ENCODE results near the gene SPPL2B.

Gene SPPL2B

DNA sequence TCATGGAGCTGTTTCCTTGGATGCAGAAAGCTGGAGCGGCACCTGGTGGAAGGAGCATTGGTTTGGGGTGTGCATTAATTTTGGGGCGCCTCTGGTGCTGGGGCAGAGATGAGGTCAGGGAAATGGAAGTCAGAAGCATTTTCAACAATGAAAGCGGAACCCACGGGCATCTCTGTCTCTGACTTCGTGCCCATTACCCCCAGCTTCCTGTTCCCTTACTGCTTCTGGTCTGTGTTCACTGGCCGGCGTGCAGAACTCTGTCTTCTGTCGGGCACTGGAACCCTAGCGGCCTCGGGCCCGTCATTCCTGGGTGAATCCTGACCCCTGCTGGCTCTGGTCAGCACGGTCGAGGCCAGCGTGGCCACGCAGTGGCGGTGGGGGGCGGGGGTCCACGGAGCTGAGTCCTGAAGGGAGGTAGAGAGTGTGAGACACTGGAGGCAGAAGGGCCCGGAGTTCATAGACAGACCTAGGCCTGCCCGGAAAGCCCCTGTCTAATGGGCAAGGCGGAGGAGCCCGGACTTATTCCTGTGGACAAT lies 12.6 kb upstream of the SPPL2B start:
- Histone ChIP-seq H3K9me3 (ENCODE audit: insufficient read depth, low read depth, low read length) (no peaks in the 10 kb centered on the region), H3K9me2 (replicated peaks; ENCODE audit: low read depth, low read length) (no peaks in the 10 kb centered on the region), H4K20me1 (ENCODE audit: insufficient read depth, low read length, poor library complexity, severe bottlenecking) (no peaks in the 10 kb centered on the region), H3K79me2 (ENCODE audit: insufficient read depth, low read length) (no peaks in the 10 kb centered on the region), H3F3A (ENCODE audit: low read depth) (no peaks in the 10 kb centered on the region), H3K4me1 (ENCODE audit: insufficient read depth, low read length, poor library complexity, severe bottlenecking) (peaks cover 4% of the 10 kb centered on the region), H3K4me3 (ENCODE audit: low read length, poor library complexity, severe bottlenecking) (no peak overlapping the region), H3K4me2 (ENCODE audit: low read depth, low read length, poor library complexity, severe bottlenecking) (no peak overlapping the region), H3K9ac (ENCODE audit: low read depth, low read length, poor library complexity, severe bottlenecking) (no peak overlapping the region), H3K27me3 (ENCODE audit: insufficient read depth, low read length, poor library complexity, severe bottlenecking) (no peaks in the 10 kb centered on the region), H2AFZ (ENCODE audit: low read length) (no peak overlapping the region), H3K36me3 (ENCODE audit: insufficient read depth, low read length) (no peaks in the 10 kb centered on the region)
- no peak for TF ChIP-seq EZH2phosphoT487 (IDR thresholded peaks at IDR 0.05; ENCODE audit: borderline replicate concordance)
- TF ChIP-seq, protein P1, sequence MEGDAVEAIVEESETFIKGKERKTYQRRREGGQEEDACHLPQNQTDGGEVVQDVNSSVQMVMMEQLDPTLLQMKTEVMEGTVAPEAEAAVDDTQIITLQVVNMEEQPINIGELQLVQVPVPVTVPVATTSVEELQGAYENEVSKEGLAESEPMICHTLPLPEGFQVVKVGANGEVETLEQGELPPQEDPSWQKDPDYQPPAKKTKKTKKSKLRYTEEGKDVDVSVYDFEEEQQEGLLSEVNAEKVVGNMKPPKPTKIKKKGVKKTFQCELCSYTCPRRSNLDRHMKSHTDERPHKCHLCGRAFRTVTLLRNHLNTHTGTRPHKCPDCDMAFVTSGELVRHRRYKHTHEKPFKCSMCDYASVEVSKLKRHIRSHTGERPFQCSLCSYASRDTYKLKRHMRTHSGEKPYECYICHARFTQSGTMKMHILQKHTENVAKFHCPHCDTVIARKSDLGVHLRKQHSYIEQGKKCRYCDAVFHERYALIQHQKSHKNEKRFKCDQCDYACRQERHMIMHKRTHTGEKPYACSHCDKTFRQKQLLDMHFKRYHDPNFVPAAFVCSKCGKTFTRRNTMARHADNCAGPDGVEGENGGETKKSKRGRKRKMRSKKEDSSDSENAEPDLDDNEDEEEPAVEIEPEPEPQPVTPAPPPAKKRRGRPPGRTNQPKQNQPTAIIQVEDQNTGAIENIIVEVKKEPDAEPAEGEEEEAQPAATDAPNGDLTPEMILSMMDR (conservative IDR thresholded peaks at IDR 0.05; ENCODE audit: low read length): peak; percentile 43

DNA sequence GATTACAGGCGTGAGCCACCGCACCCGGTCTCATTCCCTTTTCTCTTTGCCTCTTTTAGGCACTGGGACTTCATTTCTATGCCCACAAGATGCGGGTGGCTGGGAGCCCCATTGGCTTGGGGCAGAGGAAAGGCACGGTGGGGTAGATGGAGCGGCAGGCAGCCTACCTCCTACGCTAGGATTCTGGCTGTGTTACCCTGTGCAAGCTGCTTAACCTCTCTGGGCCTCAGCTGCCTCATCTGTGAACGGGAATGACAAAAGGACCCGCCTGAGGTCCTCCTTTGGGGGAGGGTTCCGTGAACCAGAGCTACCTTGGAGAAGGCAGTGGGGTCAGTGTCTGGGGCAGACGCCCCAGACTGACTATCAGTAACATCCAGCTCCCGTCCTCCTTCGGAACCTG lies 11.2 kb upstream of the SPPL2B start:
- TF ChIP-seq EZH2phosphoT487 (IDR thresholded peaks at IDR 0.05; ENCODE audit: borderline replicate concordance): no peak
- TF ChIP-seq, protein P1 (conservative IDR thresholded peaks at IDR 0.05; ENCODE audit: low read length): no peak
- Histone ChIP-seq H3K4me3 (ENCODE audit: low read length, poor library complexity, severe bottlenecking) (no peak overlapping the region), H3K27me3 (ENCODE audit: insufficient read depth, low read length, poor library complexity, severe bottlenecking) (no peaks in the 10 kb centered on the region)

DNA sequence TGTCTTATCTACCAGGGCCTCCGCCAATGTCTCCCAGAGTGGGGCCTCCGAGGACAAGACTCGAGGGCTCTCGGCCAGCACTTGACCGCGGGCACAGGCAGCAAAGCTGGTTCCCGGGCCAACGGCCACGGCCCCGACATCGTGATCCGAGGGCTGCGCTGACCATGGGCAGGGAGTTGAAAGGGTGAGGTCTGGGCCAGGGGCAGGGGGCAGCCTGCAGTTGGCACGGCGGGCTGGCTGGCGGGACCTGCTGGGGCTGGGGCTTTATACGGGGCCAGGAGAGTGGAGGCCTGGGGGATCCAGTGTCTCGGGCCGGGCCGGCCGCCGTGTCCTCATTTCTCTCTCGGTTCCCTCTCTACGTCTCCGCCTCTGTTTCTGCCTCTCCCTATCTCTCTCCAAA lies 10.7 kb upstream of the SPPL2B start:
- H3K4me3 ChIP-seq (ENCODE audit: low read length, poor library complexity, severe bottlenecking): no peak overlapping the region
- H3F3A ChIP-seq (ENCODE audit: low read depth): no peaks in the 10 kb centered on the region
- peaks cover 4% of the 10 kb centered on the region for H3K4me1 ChIP-seq (ENCODE audit: insufficient read depth, low read length, poor library complexity, severe bottlenecking)
- no peaks in the 10 kb centered on the region for H4K20me1 ChIP-seq (ENCODE audit: insufficient read depth, low read length, poor library complexity, severe bottlenecking)
- no peak overlapping the region for H3K4me2 ChIP-seq (ENCODE audit: low read depth, low read length, poor library complexity, severe bottlenecking)
- no peaks in the 10 kb centered on the region for H3K79me2 ChIP-seq (ENCODE audit: insufficient read depth, low read length)
- H3K36me3 ChIP-seq (ENCODE audit: insufficient read depth, low read length): no peaks in the 10 kb centered on the region
- H3K9me2 ChIP-seq (replicated peaks; ENCODE audit: low read depth, low read length): no peaks in the 10 kb centered on the region
- TF ChIP-seq, protein P1 (conservative IDR thresholded peaks at IDR 0.05; ENCODE audit: low read length): no peak
- no peak for TF ChIP-seq EZH2phosphoT487 (IDR thresholded peaks at IDR 0.05; ENCODE audit: borderline replicate concordance)
- no peaks in the 10 kb centered on the region for H3K27me3 ChIP-seq (ENCODE audit: insufficient read depth, low read length, poor library complexity, severe bottlenecking)
- H3K9ac ChIP-seq (ENCODE audit: low read depth, low read length, poor library complexity, severe bottlenecking): peak overlapping the region; percentile 48
- H3K9me3 ChIP-seq (ENCODE audit: insufficient read depth, low read depth, low read length): no peaks in the 10 kb centered on the region
- H2AFZ ChIP-seq (ENCODE audit: low read length): no peak overlapping the region

More for the DNA sequence above, 11.2 kb upstream of the SPPL2B start:
- Histone ChIP-seq H3K4me1 (ENCODE audit: insufficient read depth, low read length, poor library complexity, severe bottlenecking) (peaks cover 4% of the 10 kb centered on the region), H3K9me3 (ENCODE audit: insufficient read depth, low read depth, low read length) (no peaks in the 10 kb centered on the region), H3K9me2 (replicated peaks; ENCODE audit: low read depth, low read length) (no peaks in the 10 kb centered on the region), H3K4me2 (ENCODE audit: low read depth, low read length, poor library complexity, severe bottlenecking) (no peak overlapping the region), H2AFZ (ENCODE audit: low read length) (no peak overlapping the region), H3K9ac (ENCODE audit: low read depth, low read length, poor library complexity, severe bottlenecking) (no peak overlapping the region), H4K20me1 (ENCODE audit: insufficient read depth, low read length, poor library complexity, severe bottlenecking) (no peaks in the 10 kb centered on the region), H3K36me3 (ENCODE audit: insufficient read depth, low read length) (no peaks in the 10 kb centered on the region), H3K79me2 (ENCODE audit: insufficient read depth, low read length) (no peaks in the 10 kb centered on the region), H3F3A (ENCODE audit: low read depth) (no peaks in the 10 kb centered on the region)
